H1 (cell line): Measurements from ENCODE around the gene CTNNA3. TPM values are rescaled to one million over a fixed set of nuclear protein-coding genes. Genes with fewer than 3 reads are reported as not detected.

Source experiments
- CTCF ChIA-PET: fragments of 300-600 bp; sonication (Branson Sonifier 250); formaldehyde crosslinking; loops from one replicate; lab custom pipeline; 2021; ENCODE audit not compliant: partially characterized antibody; lab: Charles Lee
- POLR2A ChIA-PET: fragments of 300-600 bp; sonication (Branson Sonifier 250); formaldehyde crosslinking; loops from one replicate; lab custom pipeline; 2021; ENCODE audit warnings: inconsistent platforms; ENCODE audit not compliant: partially characterized antibody; lab: Charles Lee
- DNase-seq, 2 experiments: peaks; one replicate each; pipeline versions ENCODE4 v3.0.0 to v3.0.0-alpha.2; 2010 to 2022; ENCODE audit warnings: low spot score in 2 of 2, low read depth in 1 of 2, mixed read lengths in 1 of 2
- FAIRE-seq: peaks from 2 replicates; lab custom pipeline; 2011; peaks lifted over from hg19 to GRCh38; lab: Jason Lieb, UNC
- H2AFZ ChIP-seq: 2 replicates; pipeline ENCODE4 v1.8.1; 2012; ENCODE audit warnings: low read length, inconsistent platforms
- H2AK5ac ChIP-seq: 2 replicates; pipeline ENCODE4 v1.6.1; 2013; ENCODE audit warnings: low read depth, low read length
- H2BK120ac ChIP-seq: replicated peaks from 2 replicates; pipeline ENCODE3; 2013; ENCODE audit warnings: low read depth, low read length, inconsistent platforms
- H2BK12ac ChIP-seq: 2 replicates; pipeline ENCODE4 v1.6.1; 2013; ENCODE audit warnings: low read depth, low read length
- H2BK15ac ChIP-seq: 2 replicates; pipeline ENCODE4 v1.6.1; 2013; ENCODE audit warnings: low read length
- H2BK20ac ChIP-seq: 2 replicates; pipeline ENCODE4 v1.6.1; 2013; ENCODE audit warnings: low read length
- H2BK5ac ChIP-seq: 2 replicates; pipeline ENCODE4 v1.6.1; 2013; ENCODE audit warnings: low read depth, low read length
- H3K14ac ChIP-seq: 2 replicates; pipeline ENCODE4 v1.6.1; 2013; ENCODE audit warnings: inconsistent platforms; ENCODE audit not compliant: insufficient read length
- H3K18ac ChIP-seq: 2 replicates; pipeline ENCODE4 v1.6.1; 2013; ENCODE audit warnings: low read length; ENCODE audit errors: extremely low read depth
- H3K23ac ChIP-seq: 2 replicates; pipeline ENCODE4 v1.6.1; 2013; ENCODE audit warnings: inconsistent platforms; ENCODE audit not compliant: insufficient read length
- H3K23me2 ChIP-seq: 2 replicates; pipeline ENCODE4 v1.6.1; 2013; ENCODE audit warnings: low read depth, low read length
- H3K27ac ChIP-seq: 2 replicates; pipeline ENCODE4 v1.6.1; 2011; ENCODE audit warnings: low read depth, low read length, inconsistent platforms
- H3K27me3 ChIP-seq, 4 experiments: replicated peaks in 1 of 4; 1 replicate in 1 of 4; 2 replicates in 3 of 4; pipeline versions ENCODE4 v1.6.1 to v1.8.1; 2011 to 2013; ENCODE audit warnings: low read length in 3 of 4, mild to moderate bottlenecking in 3 of 4, inconsistent platforms in 2 of 4, mixed read lengths in 2 of 4, moderate library complexity in 1 of 4; ENCODE audit not compliant: control insufficient read depth in 3 of 4, insufficient read depth in 3 of 4; ENCODE audit errors: extremely low read depth in 1 of 4
- H3K36me3 ChIP-seq, 4 experiments: 2 replicates each; pipeline versions ENCODE4 v1.6.1 to v1.8.1; 2011 to 2013; ENCODE audit warnings: mild to moderate bottlenecking in 4 of 4, low read length in 3 of 4, moderate library complexity in 2 of 4, control low read depth in 1 of 4, inconsistent platforms in 1 of 4; ENCODE audit not compliant: insufficient read depth in 4 of 4, control insufficient read depth in 2 of 4
- H3K4ac ChIP-seq: replicated peaks from 2 replicates; pipeline ENCODE3; 2013; ENCODE audit warnings: low read length, low read depth, mixed read lengths, inconsistent platforms; ENCODE audit not compliant: insufficient read length
- H3K4me1 ChIP-seq, 4 experiments: replicated peaks in 1 of 4; 1 replicate in 1 of 4; 2 replicates in 3 of 4; pipeline versions ENCODE4 v1.6.1 to v1.8.1; 2011 to 2013; ENCODE audit warnings: low read length in 3 of 4, inconsistent platforms in 2 of 4, mixed read lengths in 1 of 4; ENCODE audit not compliant: insufficient read depth in 4 of 4, control insufficient read depth in 3 of 4
- H3K4me2 ChIP-seq, 2 experiments: 2 replicates each; pipeline versions ENCODE4 v1.6.1 to v1.8.1; 2011 to 2013; ENCODE audit warnings: low read depth in 2 of 2, low read length in 2 of 2, control low read depth in 1 of 2, inconsistent platforms in 1 of 2, mild to moderate bottlenecking in 1 of 2; ENCODE audit not compliant: insufficient read depth in 1 of 2
- H3K4me3 ChIP-seq, 4 experiments: fragments of 200-600, 300-600 bp in 1 of 4; sonication (generic), shearing (Covaris generic), sonication (Bioruptor Twin) in 1 of 4; 2 replicates each; pipeline versions ENCODE4 v1.5.1 to v1.8.1; 2011 to 2016; ENCODE audit warnings: low read length in 4 of 4, low read depth in 3 of 4, control low read depth in 2 of 4, inconsistent platforms in 2 of 4, mild to moderate bottlenecking in 2 of 4, mixed read lengths in 1 of 4, moderate library complexity in 1 of 4; ENCODE audit not compliant: insufficient read depth in 2 of 4; ENCODE audit errors: extremely low read depth in 1 of 4
- H3K56ac ChIP-seq: replicated peaks from 2 replicates; pipeline ENCODE3; 2013; ENCODE audit warnings: low read depth, mild to moderate bottlenecking, mixed read lengths, low read length, inconsistent platforms; ENCODE audit not compliant: insufficient read length
- H3K79me1 ChIP-seq: 2 replicates; pipeline ENCODE4 v1.6.1; 2013; ENCODE audit warnings: low read depth, low read length, control low read depth
- H3K79me2 ChIP-seq, 2 experiments: 2 replicates each; pipeline versions ENCODE4 v1.6.1 to v1.8.1; 2012 to 2013; ENCODE audit warnings: low read length in 2 of 2, mild to moderate bottlenecking in 2 of 2, inconsistent platforms in 1 of 2; ENCODE audit not compliant: insufficient read depth in 2 of 2, control insufficient read depth in 1 of 2
- H3K9ac ChIP-seq, 4 experiments: replicated peaks in 1 of 4; 1 replicate in 1 of 4; 2 replicates in 3 of 4; pipeline versions ENCODE4 v1.6.1 to v1.8.1; 2011 to 2013; ENCODE audit warnings: low read depth in 3 of 4, low read length in 3 of 4, control low read depth in 2 of 4, mild to moderate bottlenecking in 2 of 4, moderate library complexity in 2 of 4, inconsistent platforms in 1 of 4; ENCODE audit errors: extremely low read depth in 1 of 4
- H3K9me3 ChIP-seq, 2 experiments: 2 replicates each; pipeline versions ENCODE4 v1.6.1 to v1.8.1; 2012 to 2013; ENCODE audit warnings: mild to moderate bottlenecking in 2 of 2, moderate library complexity in 2 of 2, control low read depth in 1 of 2, inconsistent platforms in 1 of 2, low read depth in 1 of 2, low read length in 1 of 2, mixed read lengths in 1 of 2; ENCODE audit not compliant: insufficient read depth in 2 of 2
- H4K20me1 ChIP-seq, 2 experiments: replicated peaks in 1 of 2; 2 replicates each; pipeline versions ENCODE3 to v1.8.1; 2011 to 2013; ENCODE audit warnings: inconsistent platforms in 2 of 2, low read length in 2 of 2, mild to moderate bottlenecking in 1 of 2; ENCODE audit not compliant: insufficient read depth in 2 of 2, control insufficient read depth in 1 of 2
- H4K5ac ChIP-seq: 2 replicates; pipeline ENCODE4 v1.6.1; 2013; ENCODE audit warnings: low read length, low read depth, mixed read lengths, inconsistent platforms; ENCODE audit not compliant: insufficient read length
- H4K8ac ChIP-seq: 2 replicates; pipeline ENCODE4 v1.8.0; 2013; ENCODE audit warnings: mild to moderate bottlenecking, moderate library complexity, low read length, inconsistent platforms; ENCODE audit not compliant: insufficient read depth; ENCODE audit errors: extremely low read depth
- H4K91ac ChIP-seq: replicated peaks from 2 replicates; pipeline ENCODE3; 2013; ENCODE audit warnings: low read length, mixed read lengths, inconsistent platforms; ENCODE audit not compliant: insufficient read length
- BACH1 ChIP-seq: IDR thresholded peaks from 2 replicates; pipeline ENCODE4 v1.6.1; 2012; ENCODE audit warnings: low read length, improper control_type of control experiment
- BRCA1 ChIP-seq: IDR thresholded peaks from 2 replicates; pipeline ENCODE4 v1.6.1; 2012; ENCODE audit warnings: low read depth, low read length, improper control_type of control experiment
- CBX8 ChIP-seq: fragments of 300-800, 300-1000 bp; sonication (generic); IDR thresholded peaks from 2 replicates; pipeline ENCODE4 v1.7.1; 2016; ENCODE audit warnings: low read depth, low read length, borderline replicate concordance
- CEBPB ChIP-seq: IDR thresholded peaks from 2 replicates; pipeline ENCODE4 v1.6.1; 2012; ENCODE audit warnings: low read depth, low read length
- CHD1 ChIP-seq: IDR thresholded peaks from 2 replicates; pipeline ENCODE4 v1.6.1; 2012; ENCODE audit warnings: low read depth, low read length, improper control_type of control experiment
- GTF2F1 ChIP-seq: IDR thresholded peaks from 2 replicates; pipeline ENCODE4 v1.6.1; 2012; ENCODE audit warnings: low read depth, low read length, improper control_type of control experiment, borderline replicate concordance
- HDAC2 ChIP-seq, 2 experiments: fragments of 300-600 bp in 1 of 2; sonication (generic) in 1 of 2; IDR thresholded peaks; 2 replicates each; pipeline ENCODE4 v1.6.1; 2011 to 2012; ENCODE audit warnings: low read depth in 2 of 2, low read length in 2 of 2, mild to moderate bottlenecking in 2 of 2, moderate library complexity in 2 of 2, borderline replicate concordance in 1 of 2, inconsistent platforms in 1 of 2
- HDAC6 ChIP-seq: IDR thresholded peaks from one replicate; pipeline ENCODE4 v1.7.1; 2012; ENCODE audit warnings: low read depth, mild to moderate bottlenecking, inconsistent platforms, low read length, moderate library complexity
- RAD21 ChIP-seq, 2 experiments: IDR thresholded peaks in 1 of 2; conservative IDR thresholded peaks in 1 of 2; 2 replicates each; pipeline ENCODE4 v1.6.1; 2011; ENCODE audit warnings: low read depth in 2 of 2, low read length in 2 of 2, improper control_type of control experiment in 1 of 2, inconsistent platforms in 1 of 2, mild to moderate bottlenecking in 1 of 2, moderate library complexity in 1 of 2
- SIRT6 ChIP-seq: IDR thresholded peaks from one replicate; pipeline ENCODE4 v1.7.1; 2012; ENCODE audit warnings: low read length, inconsistent platforms
- TAF7 ChIP-seq: optimal IDR thresholded peaks from 2 replicates; pipeline ENCODE3; 2011; ENCODE audit warnings: low read depth, mild to moderate bottlenecking, inconsistent platforms, low read length, moderate library complexity, borderline replicate concordance
- TBP ChIP-seq: IDR thresholded peaks from 2 replicates; pipeline ENCODE4 v1.6.1; 2011; ENCODE audit warnings: low read depth, low read length, improper control_type of control experiment
- WGBS, 2 experiments: shearing (Covaris generic) in 1 of 2; methylation state at CpG; one replicate each; pipeline versions ENCODE4 v1.1.6 to v1.1.7; 2013 to 2015; ENCODE audit warnings: low lambda C conversion rate in 2 of 2, mixed read lengths in 2 of 2, inconsistent platforms in 1 of 2, low coverage in 1 of 2, missing lambda C conversion rate in 1 of 2; ENCODE audit not compliant: insufficient replicate concordance in 2 of 2, insufficient coverage in 1 of 2, insufficient read length in 1 of 2; ENCODE audit errors: extremely low coverage in 1 of 2, missing lambda C conversion rate in 1 of 2; 5-methylcytosine and 5-hydroxymethylcytosine counted together
- polyA plus RNA-seq, 7 experiments: library from polyadenylated mRNA; depleted of rRNA in 3 of 7; stranded (reverse) in 5 of 7; unstranded in 2 of 7; fragments of >200 nt in 5 of 7; fragments of 200-250 nt in 2 of 7; gene quantifications; 1 replicate in 5 of 7; 2 replicates in 1 of 7; 4 replicates in 1 of 7; pipeline versions ENCODE4 v1.2.1 to v1.2.3, GENCODE V29; 2011 to 2013; ENCODE audit warnings: missing spikeins in 2 of 7, mixed read lengths in 2 of 7
- total RNA-seq: library from RNA; stranded (reverse); fragmentation: NEBNext Ultra II Directional; extraction: Animal tissue kit (Norgen Biotek cat#: 25700); gene quantifications from 2 replicates; pipeline ENCODE4 v1.2.1, GENCODE V29; 2021
- TF ChIP-seq, protein P1 (sequence below): IDR thresholded peaks from 2 replicates; pipeline ENCODE4 v1.6.1; 2012; ENCODE audit warnings: inconsistent platforms
- TF ChIP-seq, protein P2 (sequence below): IDR thresholded peaks from 2 replicates; pipeline ENCODE4 v1.6.1; 2011; ENCODE audit warnings: low read depth, mild to moderate bottlenecking, low read length; ENCODE audit not compliant: insufficient read depth

The CTNNA3 gene
- total and polyA plus RNA-seq, 2 of the 8 experiments (the other 6 are each of a cell fraction or from before 2014, with no cell fraction given): 1.3 to 1.5 TPM

DNA sequence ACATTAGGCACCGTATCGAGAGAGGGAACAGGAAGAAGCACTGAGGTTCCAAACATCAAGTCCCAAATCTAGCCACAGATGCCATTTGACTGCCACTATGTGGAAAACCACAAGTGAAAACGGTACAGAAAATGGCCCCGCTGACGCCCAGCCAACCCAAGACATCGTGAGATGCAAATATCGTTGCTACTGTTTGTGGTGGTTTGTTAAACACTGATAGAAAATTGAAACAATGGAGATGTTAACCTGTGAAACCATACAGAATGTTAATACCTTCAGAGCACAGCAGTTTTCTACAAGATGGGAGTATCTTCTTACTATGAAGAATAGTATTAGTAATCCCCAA, 922.5 kb downstream of the CTNNA3 start:
- H4K8ac ChIP-seq: no peak overlapping the region
- no peak overlapping the region for H3K14ac ChIP-seq
- FAIRE-seq: no peak
- H3K36me3 ChIP-seq: no peaks in the 10 kb centered on the region
- H3K23ac ChIP-seq: no peak overlapping the region
- H3K4ac ChIP-seq: no peak overlapping the region
- CTCF ChIA-PET: interaction anchor here (1.0 to 1.7 kb wide), 2 partner anchors 18 to 206 kb away, joined by 3 to 5 read pairs; no protein-coding TSS in a partner anchor
- H2BK12ac ChIP-seq: no peak overlapping the region
- no peak overlapping the region for H2BK120ac ChIP-seq
- POLR2A ChIA-PET: no interaction called here
- no peak overlapping the region for H4K5ac ChIP-seq
- H2AK5ac ChIP-seq: no peak overlapping the region
- H3K27ac ChIP-seq: no peak overlapping the region
- H3K79me1 ChIP-seq: no peaks in the 10 kb centered on the region
- no peak overlapping the region for H3K18ac ChIP-seq
- no peaks in the 10 kb centered on the region for H3K27me3 ChIP-seq
- no peaks in the 10 kb centered on the region for H3K79me2 ChIP-seq
- no peak overlapping the region for H2BK20ac ChIP-seq
- no peak overlapping the region for H2BK5ac ChIP-seq
- WGBS, 2 experiments: 80% methylated on average over 7 of the region's 7 CpGs; no CpG with 5 or more reads in 1 of the 2 experiments
- DNase-seq: no peak
- H3K4me2 ChIP-seq: no peak overlapping the region
- no peaks in the 10 kb centered on the region for H3K23me2 ChIP-seq
- H2AFZ ChIP-seq: no peak overlapping the region
- H3K9me3 ChIP-seq: no peaks in the 10 kb centered on the region
- H4K20me1 ChIP-seq: no peaks in the 10 kb centered on the region
- H3K9ac ChIP-seq: no peak overlapping the region
- no peak overlapping the region for H3K56ac ChIP-seq
- no peak overlapping the region for H3K4me3 ChIP-seq
- no peaks in the 10 kb centered on the region for H3K4me1 ChIP-seq
- H4K91ac ChIP-seq: no peak overlapping the region
- H2BK15ac ChIP-seq: no peak overlapping the region
- no peak for TF ChIP-seq GTF2F1
- no peak for TF ChIP-seq CBX8
- no peak for TF ChIP-seq CEBPB
- no peak for TF ChIP-seq BACH1
- TF ChIP-seq SIRT6: no peak
- TF ChIP-seq RAD21 (IDR thresholded peaks at IDR 0.05 in 1 of 2, conservative IDR thresholded peaks at IDR 0.05 in 1 of 2; ENCODE audit: low read depth in 2 of 2, low read length in 2 of 2): no peak
- no peak for TF ChIP-seq HDAC6
- TF ChIP-seq TAF7: no peak
- TF ChIP-seq TBP: no peak
- no peak for TF ChIP-seq HDAC2 (IDR thresholded peaks at IDR 0.05; ENCODE audit: borderline replicate concordance in 1 of 2, low read depth in 2 of 2, low read length in 2 of 2)
- TF ChIP-seq BRCA1: no peak
- TF ChIP-seq, protein P1, sequence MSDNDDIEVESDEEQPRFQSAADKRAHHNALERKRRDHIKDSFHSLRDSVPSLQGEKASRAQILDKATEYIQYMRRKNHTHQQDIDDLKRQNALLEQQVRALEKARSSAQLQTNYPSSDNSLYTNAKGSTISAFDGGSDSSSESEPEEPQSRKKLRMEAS: no peak
- no peak for TF ChIP-seq CHD1
- TF ChIP-seq, protein P2, sequence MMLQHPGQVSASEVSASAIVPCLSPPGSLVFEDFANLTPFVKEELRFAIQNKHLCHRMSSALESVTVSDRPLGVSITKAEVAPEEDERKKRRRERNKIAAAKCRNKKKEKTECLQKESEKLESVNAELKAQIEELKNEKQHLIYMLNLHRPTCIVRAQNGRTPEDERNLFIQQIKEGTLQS: no peak
